Gastroesophageal sphincter (tissue), 3 donors: ENCODE results near the gene LRRC51.

Experiments used
- CTCF ChIP-seq, 4 experiments: fragments of 200-600 bp in 2 of 4; fragments of 450-650 bp in 2 of 4; sonication (generic) in 1 of 4; IDR thresholded peaks; one replicate each; pipeline ENCODE4 v1.5.1; 2017 to 2019; ENCODE audit warnings: antibody characterized with exemption in 4 of 4, mild to moderate bottlenecking in 2 of 4, moderate library complexity in 2 of 4
- EP300 ChIP-seq: sonication (generic); formaldehyde crosslinking; IDR thresholded peaks from one replicate; pipeline ENCODE4 v1.6.1; 2017; ENCODE audit warnings: antibody characterized with exemption, mild to moderate bottlenecking
- POLR2A ChIP-seq, 2 donors: fragments of 450-650 bp; IDR thresholded peaks; one replicate each; pipeline ENCODE4 v1.6.1; 2017; ENCODE audit warnings: antibody characterized with exemption in 2 of 2, mild to moderate bottlenecking in 2 of 2, moderate library complexity in 1 of 2

GRCh38 chr11:72100009-72100408 lies 19.4 kb downstream of the LRRC51 start:
- no peak for TF ChIP-seq CTCF (IDR thresholded peaks at IDR 0.05)
- no peak for TF ChIP-seq POLR2A (IDR thresholded peaks at IDR 0.05)
- no peak for TF ChIP-seq EP300
